ENCODE results near the gene SLC5A12.

The SLC5A12 gene, protein sequence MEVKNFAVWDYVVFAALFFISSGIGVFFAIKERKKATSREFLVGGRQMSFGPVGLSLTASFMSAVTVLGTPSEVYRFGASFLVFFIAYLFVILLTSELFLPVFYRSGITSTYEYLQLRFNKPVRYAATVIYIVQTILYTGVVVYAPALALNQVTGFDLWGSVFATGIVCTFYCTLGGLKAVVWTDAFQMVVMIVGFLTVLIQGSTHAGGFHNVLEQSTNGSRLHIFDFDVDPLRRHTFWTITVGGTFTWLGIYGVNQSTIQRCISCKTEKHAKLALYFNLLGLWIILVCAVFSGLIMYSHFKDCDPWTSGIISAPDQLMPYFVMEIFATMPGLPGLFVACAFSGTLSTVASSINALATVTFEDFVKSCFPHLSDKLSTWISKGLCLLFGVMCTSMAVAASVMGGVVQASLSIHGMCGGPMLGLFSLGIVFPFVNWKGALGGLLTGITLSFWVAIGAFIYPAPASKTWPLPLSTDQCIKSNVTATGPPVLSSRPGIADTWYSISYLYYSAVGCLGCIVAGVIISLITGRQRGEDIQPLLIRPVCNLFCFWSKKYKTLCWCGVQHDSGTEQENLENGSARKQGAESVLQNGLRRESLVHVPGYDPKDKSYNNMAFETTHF

GRCh38 chr11:26721948-26722475 is at the start of gene SLC5A12:
SLC5A12 (minus strand) TSS chr11:26722060; CDS start chr11:26721714, 346 bp downstream.
- Mint-ChIP-seq H3K4me3 (no peak within 1 kb of the TSS), H3K27ac (no peak within 1 kb of the TSS), H3K9me3 (peaks cover 8% of the 10 kb centered on the region), H3K36me3 (ENCODE audit: low read depth) (no peaks in the 10 kb centered on the region), H3K4me1 (ENCODE audit: low read depth) (no peaks in the 10 kb centered on the region), H3K27me3 (no peaks in the 10 kb centered on the region)

DNA sequence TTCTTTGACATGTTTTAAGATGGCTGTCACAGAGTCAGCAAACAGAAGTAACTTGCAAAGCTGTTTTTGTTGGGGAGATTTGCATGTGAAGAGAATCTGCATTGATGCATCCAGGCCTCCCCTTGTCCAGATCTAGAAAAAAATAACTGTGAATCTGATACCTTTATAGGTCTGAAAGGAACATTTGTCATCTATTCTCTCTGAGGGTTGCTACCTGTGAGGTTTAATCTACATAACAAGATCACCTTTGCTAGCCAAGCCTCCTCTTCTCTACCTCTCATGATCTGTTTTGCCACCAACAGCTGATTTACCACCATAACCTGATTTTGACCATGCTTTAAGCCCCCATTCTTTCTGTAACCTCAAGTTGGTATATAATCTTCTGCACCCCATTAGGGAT is 47.2 kb upstream of the SLC5A12 start:
- Mint-ChIP-seq H3K36me3 (ENCODE audit: low read depth) (no peaks in the 10 kb centered on the region), H3K4me3 (no peak overlapping the region), H3K27ac (no peak overlapping the region), H3K9me3 (no peaks in the 10 kb centered on the region), H3K4me1 (ENCODE audit: low read depth) (no peaks in the 10 kb centered on the region), H3K27me3 (no peaks in the 10 kb centered on the region)

DNA sequence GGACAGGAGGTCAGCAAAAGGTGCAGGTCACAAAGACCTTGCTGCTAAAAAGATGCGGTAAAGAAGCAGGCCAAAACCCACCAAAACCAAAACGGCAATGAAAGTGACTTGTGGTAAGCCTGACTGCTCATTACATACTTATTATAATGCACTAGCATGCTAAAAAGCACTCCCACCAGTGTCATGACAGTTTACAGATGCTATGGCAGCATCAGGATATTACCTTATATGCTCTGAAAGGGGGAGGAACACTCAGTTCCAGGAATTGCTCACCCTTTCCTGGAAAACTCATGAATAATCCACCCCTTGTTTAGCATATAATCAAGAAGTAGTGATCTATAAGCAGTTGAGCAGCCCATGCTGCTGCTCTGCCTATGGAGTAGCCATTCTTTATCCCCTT is 45.2 kb upstream of the SLC5A12 start:
- Mint-ChIP-seq H3K27me3 (no peaks in the 10 kb centered on the region), H3K4me3 (no peak overlapping the region), H3K9me3 (no peaks in the 10 kb centered on the region), H3K36me3 (ENCODE audit: low read depth) (no peaks in the 10 kb centered on the region), H3K4me1 (ENCODE audit: low read depth) (no peaks in the 10 kb centered on the region), H3K27ac (no peak overlapping the region)

DNA sequence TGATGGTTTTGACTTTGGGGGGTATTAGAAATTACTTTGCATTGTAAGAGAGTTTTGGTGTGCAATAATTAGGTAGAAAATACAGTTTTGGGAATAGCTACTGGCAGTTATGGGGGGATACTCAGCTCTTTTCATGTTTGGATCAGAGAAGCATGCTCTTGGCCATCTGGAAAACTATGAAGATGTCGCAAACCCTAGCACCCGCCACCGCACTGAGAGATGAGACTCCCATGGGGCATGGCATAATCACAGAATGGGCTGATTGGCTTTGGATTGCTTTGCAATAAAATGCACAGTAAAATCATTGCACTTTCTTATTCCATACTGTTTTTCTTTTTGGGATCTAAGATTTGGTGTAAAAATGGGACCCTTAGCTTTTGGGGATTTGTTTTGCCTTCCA is 43.5 kb upstream of the SLC5A12 start:
- no peaks in the 10 kb centered on the region for H3K27me3 Mint-ChIP-seq

GRCh38 chr11:26764825-26765224 is 43.0 kb upstream of the SLC5A12 start:
- H3K36me3 Mint-ChIP-seq (ENCODE audit: low read depth) = no peaks in the 10 kb centered on the region
- H3K9me3 Mint-ChIP-seq = no peaks in the 10 kb centered on the region
- no peak overlapping the region for H3K4me3 Mint-ChIP-seq
- no peak overlapping the region for H3K27ac Mint-ChIP-seq
- no peaks in the 10 kb centered on the region for H3K27me3 Mint-ChIP-seq
- no peaks in the 10 kb centered on the region for H3K4me1 Mint-ChIP-seq (ENCODE audit: low read depth)

More for the DNA sequence above, 43.5 kb upstream of the SLC5A12 start:
- no peak overlapping the region for H3K27ac Mint-ChIP-seq
- no peak overlapping the region for H3K4me3 Mint-ChIP-seq
- H3K36me3 Mint-ChIP-seq (ENCODE audit: low read depth) = no peaks in the 10 kb centered on the region
- no peaks in the 10 kb centered on the region for H3K9me3 Mint-ChIP-seq
- H3K4me1 Mint-ChIP-seq (ENCODE audit: low read depth) = no peaks in the 10 kb centered on the region

GRCh38 chr11:26764315-26764714 is 42.5 kb upstream of the SLC5A12 start:
- Mint-ChIP-seq H3K27me3 (no peaks in the 10 kb centered on the region), H3K36me3 (ENCODE audit: low read depth) (no peaks in the 10 kb centered on the region), H3K9me3 (no peaks in the 10 kb centered on the region), H3K4me1 (ENCODE audit: low read depth) (no peaks in the 10 kb centered on the region), H3K4me3 (no peak overlapping the region), H3K27ac (no peak overlapping the region)

GRCh38 chr11:26762089-26762488 is 40.2 kb upstream of the SLC5A12 start:
- Mint-ChIP-seq H3K27ac (no peak overlapping the region), H3K9me3 (no peaks in the 10 kb centered on the region), H3K27me3 (no peaks in the 10 kb centered on the region), H3K36me3 (ENCODE audit: low read depth) (no peaks in the 10 kb centered on the region), H3K4me3 (no peak overlapping the region), H3K4me1 (ENCODE audit: low read depth) (no peaks in the 10 kb centered on the region)

DNA sequence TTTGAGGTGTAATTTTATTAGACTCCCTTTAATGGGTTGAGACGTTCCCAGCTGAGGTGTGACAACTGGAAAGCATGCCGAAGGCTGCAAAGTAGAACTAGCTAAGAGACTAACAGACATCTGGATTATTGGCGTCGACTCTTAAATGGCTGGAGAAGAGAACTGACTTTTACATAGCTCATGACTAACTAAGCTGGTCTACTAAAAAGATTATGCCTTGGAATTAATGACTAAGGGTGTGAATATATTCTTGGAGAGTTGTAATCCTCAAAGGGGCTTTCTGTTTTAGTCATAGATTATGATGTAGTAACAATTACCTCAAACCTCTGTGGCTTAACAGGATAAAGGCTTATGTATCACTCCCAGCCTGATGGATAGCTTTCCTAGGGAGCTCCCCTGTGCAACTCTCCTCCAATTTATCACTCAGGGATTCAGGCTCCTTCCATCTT is 39.5 kb upstream of the SLC5A12 start:
- no peaks in the 10 kb centered on the region for H3K9me3 Mint-ChIP-seq

GRCh38 chr11:26757995-26758394 is 36.1 kb upstream of the SLC5A12 start:
- Mint-ChIP-seq H3K27ac (no peak overlapping the region), H3K9me3 (no peaks in the 10 kb centered on the region)

More for the DNA sequence above, 39.5 kb upstream of the SLC5A12 start:
- H3K27ac Mint-ChIP-seq = no peak overlapping the region
- no peaks in the 10 kb centered on the region for H3K36me3 Mint-ChIP-seq (ENCODE audit: low read depth)
- H3K4me3 Mint-ChIP-seq = no peak overlapping the region
- no peaks in the 10 kb centered on the region for H3K4me1 Mint-ChIP-seq (ENCODE audit: low read depth)
- H3K27me3 Mint-ChIP-seq = no peaks in the 10 kb centered on the region

GRCh38 chr11:26755762-26756161 is 33.9 kb upstream of the SLC5A12 start:
- no peaks in the 10 kb centered on the region for H3K36me3 Mint-ChIP-seq (ENCODE audit: low read depth)
- H3K27ac Mint-ChIP-seq = no peak overlapping the region
- no peaks in the 10 kb centered on the region for H3K4me1 Mint-ChIP-seq (ENCODE audit: low read depth)
- H3K4me3 Mint-ChIP-seq = no peak overlapping the region
- H3K9me3 Mint-ChIP-seq = no peaks in the 10 kb centered on the region
- peaks cover 3% of the 10 kb centered on the region for H3K27me3 Mint-ChIP-seq

More at GRCh38 chr11:26757995-26758394, 36.1 kb upstream of the SLC5A12 start:
- no peaks in the 10 kb centered on the region for H3K36me3 Mint-ChIP-seq (ENCODE audit: low read depth)
- no peaks in the 10 kb centered on the region for H3K27me3 Mint-ChIP-seq
- H3K4me3 Mint-ChIP-seq = no peak overlapping the region
- no peaks in the 10 kb centered on the region for H3K4me1 Mint-ChIP-seq (ENCODE audit: low read depth)

DNA sequence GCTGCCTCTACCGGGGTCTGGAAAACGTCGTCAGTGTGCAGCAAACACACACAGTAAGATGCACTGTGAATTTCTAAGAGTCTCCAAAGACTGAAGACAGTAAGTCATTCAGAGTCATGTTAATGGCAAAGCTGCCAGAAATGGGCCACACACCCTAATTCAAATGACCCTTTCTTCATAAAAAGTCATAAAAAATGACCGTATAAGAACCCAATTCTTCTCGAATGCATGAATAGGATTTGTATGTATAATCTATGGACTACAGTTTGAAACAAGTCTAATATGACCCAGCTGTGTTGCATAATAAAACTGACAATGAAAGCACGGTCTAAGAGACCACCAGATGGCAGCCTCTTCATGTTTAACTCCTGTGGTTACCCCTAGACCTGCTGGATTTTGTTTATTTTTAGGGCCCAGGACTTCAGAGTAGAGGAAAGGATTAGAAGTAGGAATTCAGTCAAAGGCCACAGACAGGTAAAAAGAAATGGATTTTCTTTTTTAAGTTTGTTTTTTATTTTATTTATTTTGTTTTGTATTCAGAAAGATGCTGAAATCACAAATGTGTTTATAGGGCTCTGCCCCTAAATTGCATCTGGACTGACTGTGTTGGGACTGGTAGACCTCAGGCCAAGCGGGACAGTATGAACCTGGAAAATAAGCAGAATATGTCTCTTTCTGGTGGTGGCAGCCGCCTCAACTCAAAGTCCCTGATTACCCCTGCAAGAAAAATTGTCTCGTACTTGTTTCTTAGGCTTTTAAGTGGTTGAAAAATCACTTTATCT is 32.1 kb upstream of the SLC5A12 start:
- peaks cover 3% of the 10 kb centered on the region for H3K27me3 Mint-ChIP-seq
- no peak overlapping the region for H3K27ac Mint-ChIP-seq
- H3K36me3 Mint-ChIP-seq (ENCODE audit: low read depth) = no peaks in the 10 kb centered on the region
- no peaks in the 10 kb centered on the region for H3K9me3 Mint-ChIP-seq
- H3K4me1 Mint-ChIP-seq (ENCODE audit: low read depth) = no peaks in the 10 kb centered on the region
- H3K4me3 Mint-ChIP-seq = no peak overlapping the region

GRCh38 chr11:26749927-26750326 is 28.1 kb upstream of the SLC5A12 start:
- no peaks in the 10 kb centered on the region for H3K4me1 Mint-ChIP-seq (ENCODE audit: low read depth)
- no peak overlapping the region for H3K27ac Mint-ChIP-seq
- no peaks in the 10 kb centered on the region for H3K9me3 Mint-ChIP-seq
- no peak overlapping the region for H3K4me3 Mint-ChIP-seq
- H3K27me3 Mint-ChIP-seq = peaks cover 3% of the 10 kb centered on the region
- H3K36me3 Mint-ChIP-seq (ENCODE audit: low read depth) = no peaks in the 10 kb centered on the region

DNA sequence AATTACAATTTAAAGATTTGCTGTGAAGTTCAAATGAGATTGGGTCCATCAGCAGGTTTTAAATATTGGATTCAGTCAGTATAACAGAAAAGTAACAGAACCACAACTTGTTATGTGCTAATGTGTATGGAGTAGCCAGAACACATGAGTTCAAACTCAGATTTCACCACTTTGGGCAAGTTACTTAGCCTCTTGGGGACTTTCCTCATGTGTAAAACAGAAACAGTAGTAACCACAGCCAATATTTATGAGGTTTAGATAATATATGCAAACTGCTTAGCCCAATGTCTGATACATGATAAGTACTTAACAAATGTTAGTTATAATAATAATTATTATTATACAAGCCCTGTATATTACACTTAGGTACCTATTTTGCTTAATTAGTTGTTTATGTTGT is 21.8 kb upstream of the SLC5A12 start:
- H3K36me3 Mint-ChIP-seq (ENCODE audit: low read depth) = no peaks in the 10 kb centered on the region
- H3K9me3 Mint-ChIP-seq = peaks cover 5% of the 10 kb centered on the region
- H3K4me3 Mint-ChIP-seq = no peak overlapping the region
- H3K27me3 Mint-ChIP-seq = no peaks in the 10 kb centered on the region
- H3K27ac Mint-ChIP-seq = no peak overlapping the region
- H3K4me1 Mint-ChIP-seq (ENCODE audit: low read depth) = no peaks in the 10 kb centered on the region

DNA sequence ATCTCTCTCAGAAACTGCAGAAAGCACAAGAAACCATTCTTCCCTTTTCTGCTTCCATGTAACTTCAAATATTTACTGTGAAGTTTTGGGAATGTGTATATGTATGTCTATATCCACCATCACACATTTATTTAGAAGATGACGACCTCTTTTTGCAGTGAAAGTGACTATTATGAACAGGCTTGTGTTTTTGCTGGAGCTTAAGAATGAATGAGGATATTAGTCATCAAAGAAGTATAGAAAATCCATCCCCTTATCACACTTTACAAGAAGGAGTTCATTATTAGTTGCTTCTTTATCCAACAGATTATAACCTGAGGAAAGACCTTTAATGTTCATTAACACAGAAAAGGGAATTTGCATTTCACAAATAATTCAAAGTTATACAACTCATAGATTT is 21.1 kb upstream of the SLC5A12 start:
- Mint-ChIP-seq H3K27me3 (no peaks in the 10 kb centered on the region), H3K36me3 (ENCODE audit: low read depth) (no peaks in the 10 kb centered on the region), H3K27ac (no peak overlapping the region), H3K4me3 (no peak overlapping the region), H3K9me3 (peaks cover 5% of the 10 kb centered on the region), H3K4me1 (ENCODE audit: low read depth) (no peaks in the 10 kb centered on the region)

GRCh38 chr11:26741036-26741435 is 19.2 kb upstream of the SLC5A12 start:
- peaks cover 9% of the 10 kb centered on the region for H3K9me3 Mint-ChIP-seq
- no peak overlapping the region for H3K27ac Mint-ChIP-seq
- no peak overlapping the region for H3K4me3 Mint-ChIP-seq
- H3K27me3 Mint-ChIP-seq = no peaks in the 10 kb centered on the region
- H3K4me1 Mint-ChIP-seq (ENCODE audit: low read depth) = no peaks in the 10 kb centered on the region
- no peaks in the 10 kb centered on the region for H3K36me3 Mint-ChIP-seq (ENCODE audit: low read depth)
